HG03571 (cell line): ENCODE results near the gene FAR2.
"Not testable (repeated sequence)": the region's sequence is repeated elsewhere in the genome, so short reads cannot be mapped to it uniquely, and the experiment has no call there.

Experiments used
- ATAC-seq: cut with Tn5 transposase; IDR thresholded peaks from one replicate; pipeline ENCODE4 v1.9.1; 2021; ENCODE audit not compliant: unreplicated experiment

Gene FAR2

GRCh38 chr12:29148911-29149690, at the start of gene FAR2:
TSS of gene FAR2 (plus strand) at chr12:29149278. CDS start at chr12:29270450, 121,172 bp downstream.
- peak; percentile 43 for ATAC-seq

- ATAC-seq: no peak
Measured at GRCh38 chr12:29102741-29103140, 46.3 kb upstream of the FAR2 start.

GRCh38 chr12:29103539-29103974, 45.5 kb upstream of the FAR2 start:
- peak; percentile 99 for ATAC-seq

- ATAC-seq: no peak
Measured at GRCh38 chr12:29104516-29104915, 44.6 kb upstream of the FAR2 start.

GRCh38 chr12:29110506-29111442, 38.3 kb upstream of the FAR2 start:
- ATAC-seq: peak; percentile 73

- no peak for ATAC-seq
Measured at GRCh38 chr12:29113101-29113500, 36.0 kb upstream of the FAR2 start.

- ATAC-seq: no peak
Measured at GRCh38 chr12:29116414-29116813, 32.7 kb upstream of the FAR2 start.

- no peak for ATAC-seq
Measured at GRCh38 chr12:29131539-29131938, 17.5 kb upstream of the FAR2 start.

- ATAC-seq: no peak
Measured at GRCh38 chr12:29132316-29132715, 16.8 kb upstream of the FAR2 start.

- ATAC-seq: no peak
Measured at GRCh38 chr12:29133181-29133580, 15.9 kb upstream of the FAR2 start.

- ATAC-seq: no peak
Measured at GRCh38 chr12:29133680-29134079, 15.4 kb upstream of the FAR2 start.

GRCh38 chr12:29138256-29138655, 10.8 kb upstream of the FAR2 start:
- not testable (repeated sequence) for ATAC-seq

GRCh38 chr12:29138855-29139254, 10.2 kb upstream of the FAR2 start:
- ATAC-seq: not testable (repeated sequence)

- no peak for ATAC-seq
Measured at GRCh38 chr12:29145372-29146170, 3.5 kb upstream of the FAR2 start.

- ATAC-seq: no peak
Measured at GRCh38 chr12:29146196-29146595, 2.9 kb upstream of the FAR2 start.

- no peak for ATAC-seq
Measured at GRCh38 chr12:29147731-29148595, 1.1 kb upstream of the FAR2 start.

- peak; percentile 5 for ATAC-seq
Measured at GRCh38 chr12:29148596-29148910, 525 bp upstream of the FAR2 start.

- ATAC-seq: no peak
Measured at GRCh38 chr12:29149691-29150281, 708 bp downstream of the FAR2 start.

- no peak for ATAC-seq
Measured at GRCh38 chr12:29150462-29150861, 1.4 kb downstream of the FAR2 start.
